GM20431 (cell line): ENCODE results near the gene SHISA2.

Source experiments
- in situ Hi-C: fragments of 300-500 bp; cut with MseI, MboI; formaldehyde crosslinking; loops from one replicate; pipeline ENCODE4 v1.15.0; 2020; ENCODE audit warnings: low sequenced_read_pairs; ENCODE audit not compliant: unreplicated experiment

SHISA2 gene

GRCh38 chr13:26019881-26020870 lies 31.6 kb downstream of the SHISA2 start:
- in situ Hi-C loops = loop anchor here (25.0 kb wide), 1 partner anchor 108 kb away; no protein-coding TSS in a partner anchor

DNA sequence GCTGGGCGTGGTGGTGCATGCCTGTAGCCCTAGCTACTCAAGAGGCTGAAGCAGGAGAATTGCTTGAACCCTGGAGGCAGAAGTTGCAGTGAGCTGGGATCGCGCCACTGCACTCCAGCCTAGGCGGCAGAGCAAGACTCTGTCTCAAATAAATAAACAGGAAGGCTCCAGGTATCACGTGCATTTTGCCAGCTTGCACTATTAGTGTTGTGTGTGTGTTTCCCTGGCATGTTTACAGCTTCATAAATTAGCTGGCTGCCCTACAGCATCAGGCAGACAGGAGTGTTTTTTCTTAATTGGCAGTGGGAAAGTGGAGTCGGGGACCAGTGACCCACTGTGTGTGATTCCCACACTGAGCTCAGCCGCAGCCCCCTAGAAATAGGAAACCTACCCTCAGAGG lies 32.6 kb downstream of the SHISA2 start:
- in situ Hi-C loops = loop anchor here (25.0 kb wide), 1 partner anchor 107 kb away; no protein-coding TSS in a partner anchor

GRCh38 chr13:26017932-26018665 lies 33.7 kb downstream of the SHISA2 start:
- in situ Hi-C loops = loop anchor here (25.0 kb wide), 1 partner anchor 106 kb away; no protein-coding TSS in a partner anchor

DNA sequence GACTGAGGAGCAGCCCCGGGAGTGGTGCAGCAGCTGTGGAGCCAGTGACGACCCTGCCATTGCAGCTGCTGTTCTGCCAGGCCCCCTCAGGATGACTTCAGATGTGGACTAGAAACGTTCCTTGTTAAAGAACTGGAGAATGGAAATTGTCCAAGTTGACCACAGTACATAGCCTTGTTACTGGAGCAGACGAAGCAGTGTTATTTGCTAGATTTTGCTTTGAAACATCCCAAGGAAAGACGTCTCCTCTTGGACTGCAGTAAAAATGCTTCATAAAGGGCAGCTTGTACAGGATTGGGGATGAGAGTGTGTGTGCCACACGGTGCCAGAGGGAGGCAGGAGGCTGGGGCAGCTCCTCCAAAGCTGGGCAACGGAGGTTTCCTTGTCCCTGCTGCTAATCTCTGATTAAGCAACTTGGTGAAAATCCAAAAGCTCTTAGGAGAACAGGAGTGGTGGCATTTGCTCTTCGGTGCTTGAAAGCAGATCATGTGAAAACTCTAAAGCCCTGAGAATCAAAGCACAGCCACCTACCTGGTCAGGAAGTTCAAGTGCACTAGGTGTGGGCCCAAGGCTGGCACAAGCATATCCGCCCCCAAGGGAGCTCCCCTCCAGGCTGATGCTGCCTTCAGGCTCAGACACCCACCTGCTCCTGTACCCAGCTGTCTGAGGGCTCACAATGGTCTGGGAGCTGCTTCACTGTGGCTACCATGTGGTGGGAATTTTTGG lies 34.5 kb downstream of the SHISA2 start:
- in situ Hi-C loops = loop anchor here (25.0 kb wide), 1 partner anchor 105 kb away; no protein-coding TSS in a partner anchor

DNA sequence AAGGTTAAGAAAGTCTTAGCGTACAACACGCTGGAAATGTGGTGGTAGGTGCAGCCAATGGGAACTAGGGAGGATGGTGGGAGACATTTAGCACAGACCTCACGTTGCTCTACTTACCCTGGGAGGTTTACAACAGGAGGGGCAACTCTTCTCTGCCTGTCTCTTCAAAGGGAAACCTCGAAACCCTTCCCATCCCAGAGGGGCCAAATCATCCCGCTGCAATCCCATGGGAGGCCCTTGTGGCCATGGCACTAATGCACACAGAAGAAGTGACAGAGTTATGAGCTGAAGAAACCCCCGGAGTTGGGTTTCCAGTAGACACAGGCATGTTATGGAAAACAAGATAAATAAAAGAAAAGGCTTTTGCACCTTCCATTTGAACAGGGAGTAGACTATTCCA lies 35.6 kb downstream of the SHISA2 start:
- in situ Hi-C loops = loop anchor here (25.0 kb wide), 1 partner anchor 104 kb away; no protein-coding TSS in a partner anchor

GRCh38 chr13:26015271-26016125 lies 36.3 kb downstream of the SHISA2 start:
- in situ Hi-C loops = loop anchor here (25.0 kb wide), 1 partner anchor 103 kb away; no protein-coding TSS in a partner anchor

DNA sequence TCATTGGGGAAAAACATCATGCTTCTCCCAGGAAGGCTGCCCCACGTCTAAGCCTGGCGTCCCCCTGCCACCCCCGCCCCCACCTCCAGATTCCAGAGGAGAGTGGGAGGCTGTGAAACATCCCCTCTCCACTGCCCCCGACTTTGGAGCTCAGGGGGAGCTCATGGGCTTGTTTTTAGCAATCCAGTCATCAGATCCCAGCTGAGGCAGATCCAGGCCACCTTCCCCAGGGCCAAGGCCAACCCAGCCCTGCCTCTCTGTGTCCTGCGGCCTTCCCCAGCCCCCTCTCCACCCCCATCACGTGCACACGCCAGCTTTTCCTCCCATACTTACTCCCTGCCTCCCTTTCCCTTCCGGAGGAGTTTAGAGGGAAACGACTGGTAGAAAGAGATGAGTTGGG lies 38.8 kb downstream of the SHISA2 start:
- in situ Hi-C loops = loop anchor here (25.0 kb wide), 1 partner anchor 101 kb away; no protein-coding TSS in a partner anchor

- in situ Hi-C loops = loop anchor here (25.0 kb wide), 1 partner anchor 100 kb away; no protein-coding TSS in a partner anchor
These were observed 39.6 kb downstream of the SHISA2 start for GRCh38 chr13:26011996-26012821.

GRCh38 chr13:26011208-26011573 lies 40.6 kb downstream of the SHISA2 start:
- in situ Hi-C loops = loop anchor here (25.0 kb wide), 1 partner anchor 99 kb away; no protein-coding TSS in a partner anchor

- in situ Hi-C loops = loop anchor here (25.0 kb wide), 1 partner anchor 98 kb away; no protein-coding TSS in a partner anchor
These were observed 41.2 kb downstream of the SHISA2 start for GRCh38 chr13:26010487-26011207.

- in situ Hi-C loops = loop anchor here (25.0 kb wide), 1 partner anchor 95 kb away; no protein-coding TSS in a partner anchor
These were observed 44.3 kb downstream of the SHISA2 start for GRCh38 chr13:26007261-26008125.
